DMS114 treated with DMSO at 0.1 percent for 48 hours (cell line): ENCODE results near the gene FOXJ1.
A peak's percentile ranks its signal among the peaks of the same experiment; 100 is the strongest.

Experiments
- DNase-seq: peaks from one replicate; lab custom pipeline; 2025; ENCODE audit not compliant: unreplicated experiment; lab: John Stamatoyannopoulos, UW

Gene FOXJ1

GRCh38 chr17:76161619-76162266, 20.7 kb upstream of the FOXJ1 start:
- DNase-seq: no peak

DNA sequence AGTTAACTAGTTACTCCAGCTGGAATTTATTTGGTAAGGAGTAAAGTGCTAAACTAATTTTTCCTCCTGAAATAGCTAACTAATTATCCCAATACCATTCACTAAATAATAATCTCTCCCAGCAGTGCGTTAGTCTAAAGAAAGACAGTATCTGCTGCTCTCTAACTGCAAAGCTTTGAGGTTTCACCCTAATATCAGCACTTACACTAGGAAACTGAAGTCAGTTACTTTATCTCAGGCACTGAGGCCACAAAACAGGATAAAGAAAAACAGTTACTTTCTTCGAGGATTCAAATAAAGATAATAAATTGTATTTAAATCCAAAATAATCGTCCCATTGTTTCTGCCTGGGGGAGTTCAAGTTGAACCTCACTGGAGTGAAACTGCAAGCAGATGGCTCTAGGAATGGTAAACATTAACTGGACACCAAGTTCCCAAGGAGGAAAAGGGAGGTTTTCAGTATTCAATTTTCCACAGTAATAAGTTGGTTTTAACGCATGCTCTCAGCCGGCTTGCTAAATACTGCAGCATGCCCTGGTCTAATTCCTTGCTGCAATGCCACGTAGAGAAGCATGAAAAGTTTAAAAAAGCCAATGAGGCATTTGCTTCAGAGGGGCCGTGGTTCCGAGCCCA, 20.0 kb upstream of the FOXJ1 start:
- no peak for DNase-seq

DNA sequence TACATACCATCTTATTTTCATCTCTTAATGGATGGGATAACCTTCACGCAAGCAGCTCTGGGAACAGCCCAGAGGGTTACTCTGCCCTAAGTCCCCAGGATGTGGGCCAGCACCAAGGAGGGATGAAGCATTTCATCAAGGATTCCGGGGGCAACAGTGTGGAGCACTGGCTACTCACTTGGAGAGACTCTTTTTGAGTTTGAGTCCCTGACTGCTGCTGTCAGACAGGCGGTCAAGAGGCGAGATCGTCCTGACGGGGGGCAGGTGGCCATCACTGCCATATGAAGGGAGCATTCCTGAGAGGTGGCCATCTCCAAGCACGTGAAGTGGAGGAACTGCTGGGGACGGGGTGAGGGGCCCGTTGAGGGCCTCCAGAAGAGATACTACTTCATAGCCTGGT, 18.1 kb upstream of the FOXJ1 start:
- DNase-seq: no peak

DNA sequence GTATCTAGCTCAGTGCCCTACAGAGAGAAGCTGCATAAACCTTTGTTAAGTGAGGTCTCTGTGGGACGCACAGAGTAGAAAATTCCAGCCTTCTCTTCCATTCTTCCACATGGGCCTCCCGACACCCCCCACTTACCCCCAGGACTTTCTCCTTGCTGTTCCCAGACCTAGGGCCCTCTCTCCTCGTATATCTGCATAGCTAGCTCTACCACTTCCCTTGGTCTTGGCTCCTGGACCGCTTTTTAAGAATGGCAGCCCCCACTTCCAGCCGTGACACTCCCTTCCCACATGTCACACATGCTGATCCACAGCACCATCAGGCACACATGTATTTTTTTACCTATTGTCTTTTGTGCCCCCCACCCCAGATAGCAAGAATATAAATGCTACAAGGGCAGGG, 16.7 kb upstream of the FOXJ1 start:
- no peak for DNase-seq

GRCh38 chr17:76156662-76156991, 15.6 kb upstream of the FOXJ1 start:
- no peak for DNase-seq

DNA sequence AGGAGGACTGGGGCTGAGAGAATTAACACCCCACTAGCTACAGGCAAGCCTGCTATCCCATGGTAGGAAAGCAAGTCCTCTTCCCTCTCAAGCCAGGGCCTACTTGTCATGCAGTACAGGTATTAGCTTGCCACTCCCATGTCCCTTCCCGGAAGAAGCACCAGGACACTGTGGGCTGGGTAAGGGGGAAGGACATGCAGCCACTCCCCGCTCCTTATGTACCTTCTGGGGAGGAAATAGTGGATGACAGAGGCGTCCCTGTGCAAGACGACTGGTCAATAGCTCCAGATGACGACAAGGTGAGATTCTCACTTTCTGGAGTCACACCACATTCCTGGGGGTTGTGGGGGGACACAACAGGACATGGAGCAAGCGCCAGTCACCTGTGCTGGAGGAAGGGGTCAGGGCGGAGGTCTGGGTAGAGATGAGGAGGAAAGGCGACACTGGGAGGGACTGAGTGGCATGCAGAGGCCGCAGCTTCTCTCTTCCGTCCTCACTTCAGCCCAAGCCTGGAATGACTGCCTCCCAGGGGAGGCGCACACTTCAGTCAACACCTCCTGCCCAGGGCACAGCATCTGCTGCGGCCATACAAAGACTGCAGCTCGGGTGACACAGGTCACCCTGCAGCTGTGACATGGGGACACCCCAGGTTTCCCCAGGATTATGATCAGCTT, 15.1 kb upstream of the FOXJ1 start:
- DNase-seq: no peak

- DNase-seq: no peak
Observed at GRCh38 chr17:76154936-76155845, 14.1 kb upstream of the FOXJ1 start.

- DNase-seq: no peak
Observed at GRCh38 chr17:76154292-76154691, 13.2 kb upstream of the FOXJ1 start.

DNA sequence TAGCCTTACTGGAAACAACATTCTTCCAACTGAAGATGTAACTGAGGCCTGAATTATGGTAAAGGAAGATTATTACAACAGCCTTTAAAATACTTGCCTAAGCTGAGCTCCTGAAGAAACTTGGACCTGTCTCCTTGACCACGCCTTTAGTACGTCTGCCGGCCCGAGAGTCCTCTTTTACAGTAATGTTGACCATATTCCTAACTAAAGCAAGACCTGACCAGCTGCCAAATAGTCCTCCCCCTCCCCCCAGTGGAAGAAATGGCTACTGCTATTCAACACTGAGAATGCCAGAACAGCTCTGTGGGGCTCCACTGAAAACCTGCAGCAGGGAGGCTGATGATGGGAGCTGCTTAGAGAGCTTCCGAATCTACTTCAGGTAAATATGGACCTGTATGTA, 12.6 kb upstream of the FOXJ1 start:
- no peak for DNase-seq

GRCh38 chr17:76153202-76153601, 12.2 kb upstream of the FOXJ1 start:
- no peak for DNase-seq

DNA sequence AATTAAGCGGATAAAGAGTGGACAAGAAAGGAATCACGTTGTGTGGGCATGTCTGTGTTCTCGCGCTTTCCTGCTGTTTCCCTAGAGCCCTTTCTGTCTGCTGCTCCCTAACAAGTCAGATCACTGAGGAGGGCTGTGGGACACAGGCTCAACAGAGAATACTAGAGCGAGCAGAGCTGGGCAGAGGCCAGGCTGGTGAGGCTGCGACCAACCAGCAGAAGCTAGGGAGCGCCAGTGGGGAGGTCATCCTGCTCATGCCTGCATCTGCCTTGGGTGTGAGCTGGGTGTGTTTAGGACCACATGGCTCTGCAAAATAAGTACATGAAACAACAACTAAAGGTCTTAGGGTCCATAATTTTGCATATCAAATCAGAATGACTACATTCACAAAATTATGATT, 11.5 kb upstream of the FOXJ1 start:
- no peak for DNase-seq

DNA sequence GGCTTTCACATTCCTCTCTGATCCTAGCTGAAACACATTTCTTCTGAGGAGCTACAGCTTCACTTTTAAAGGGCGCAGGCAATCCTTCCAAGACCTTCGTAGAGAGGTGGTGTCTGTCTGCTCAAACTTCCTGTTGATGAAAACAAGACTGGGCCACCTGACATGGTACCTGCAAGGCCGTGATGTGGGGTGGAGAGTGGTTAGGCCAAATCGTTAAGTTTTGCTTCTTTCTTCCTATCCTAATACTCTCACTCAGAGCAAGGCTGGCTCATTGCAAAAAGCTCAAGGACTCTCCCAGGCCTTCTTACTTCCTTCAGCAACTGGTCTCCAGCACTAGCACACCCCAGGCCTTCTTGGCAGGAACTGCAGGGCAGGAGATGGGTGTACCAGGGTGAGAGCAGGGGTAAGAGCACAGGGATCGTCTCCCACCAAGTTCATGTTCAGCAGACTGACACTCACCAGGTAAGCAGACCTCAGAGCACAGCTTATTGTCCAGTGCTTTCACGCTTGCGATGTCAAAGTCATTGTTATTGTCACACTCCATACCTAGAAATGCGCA, 10.9 kb upstream of the FOXJ1 start:
- no peak for DNase-seq

GRCh38 chr17:76150712-76151622, 9.9 kb upstream of the FOXJ1 start:
- no peak for DNase-seq

DNA sequence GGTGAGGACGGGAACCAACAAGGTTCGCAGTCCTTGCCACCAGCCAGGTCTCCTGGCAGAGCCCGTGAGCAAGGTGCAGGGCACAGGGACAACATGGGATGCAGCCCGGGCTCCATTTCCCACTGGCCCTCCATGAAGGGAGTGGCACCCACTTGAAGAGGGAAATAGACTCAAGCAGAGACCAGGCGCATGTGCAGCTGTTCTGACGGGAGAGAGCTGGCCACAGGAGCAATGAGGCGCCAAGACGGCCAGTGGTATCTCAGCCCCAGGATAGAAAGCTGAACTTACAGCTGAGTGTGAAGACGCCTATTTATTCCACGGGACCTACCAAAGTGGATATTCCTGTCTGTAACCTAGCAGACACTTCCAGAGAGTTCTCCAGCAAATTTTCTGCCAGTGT, 8.2 kb upstream of the FOXJ1 start:
- DNase-seq: no peak

GRCh38 chr17:76148015-76148326, 6.9 kb upstream of the FOXJ1 start:
- no peak for DNase-seq

GRCh38 chr17:76147211-76148014, 6.4 kb upstream of the FOXJ1 start:
- DNase-seq: peak; percentile 13

- DNase-seq: no peak
Observed at GRCh38 chr17:76146053-76146851, 5.2 kb upstream of the FOXJ1 start.

DNA sequence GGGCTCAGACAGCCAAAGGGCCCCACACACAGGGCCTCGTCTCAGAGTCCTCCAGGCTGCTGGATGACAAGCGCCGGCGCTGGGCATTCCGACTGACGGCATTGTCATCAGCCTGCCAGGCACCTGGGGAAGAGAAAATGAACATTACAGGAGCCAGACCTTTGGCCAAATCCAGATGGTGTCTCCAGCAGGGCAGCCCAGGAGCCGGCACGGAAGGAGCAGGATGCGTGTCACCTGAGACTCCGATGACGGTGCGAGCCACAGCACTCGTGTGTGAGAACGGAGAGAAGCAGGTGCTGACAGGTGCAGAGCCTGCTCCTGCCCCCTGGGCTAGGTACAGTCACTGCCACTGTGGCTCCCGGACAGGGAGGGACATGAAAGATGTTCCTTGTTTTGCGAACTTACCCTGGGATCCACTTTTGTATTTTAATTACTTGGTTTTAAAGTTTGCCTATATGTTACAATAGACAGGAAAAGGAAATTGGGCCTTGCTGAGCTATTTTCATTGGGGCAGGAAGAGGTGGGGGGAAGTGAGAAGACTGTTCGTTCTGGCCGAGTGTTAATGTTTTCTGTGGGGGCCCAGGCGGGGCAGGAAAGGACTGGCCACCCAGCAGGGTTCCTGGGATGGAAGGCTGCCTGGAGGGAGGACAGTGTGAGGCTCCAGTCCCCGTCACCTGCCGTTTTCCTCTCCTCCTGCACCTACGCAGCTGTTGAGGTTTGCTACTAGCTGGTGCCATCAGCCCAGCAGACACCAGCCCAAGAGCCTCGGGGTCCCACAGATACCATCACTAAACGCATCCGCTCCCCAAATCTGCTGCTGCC, 4.4 kb upstream of the FOXJ1 start:
- DNase-seq: no peak
